T-helper 2 cell treated with Interferon-gamma antibody and Interleukin-4, amounts not matched to agents 5 μg/mL and 100 μg/mL, for 36 hours (primary cell): Measurements from ENCODE around the gene LGALS1.

ENCODE experiments used
- DNase-seq: peaks from one replicate; pipeline ENCODE4 v3.0.0; 2021; ENCODE audit warnings: low spot score
- H3K27ac Mint-ChIP-seq: one replicate; pipeline ENCODE4 v1.8.0; 2021; ENCODE audit warnings: mild to moderate bottlenecking, mixed read lengths
- H3K27me3 Mint-ChIP-seq: one replicate; pipeline ENCODE4 v1.8.0; 2021; ENCODE audit warnings: low read depth, mixed read lengths
- H3K36me3 Mint-ChIP-seq: one replicate; pipeline ENCODE4 v1.8.0; 2021; ENCODE audit warnings: low read depth, mixed read lengths
- H3K4me1 Mint-ChIP-seq: one replicate; pipeline ENCODE4 v1.8.0; 2021; ENCODE audit warnings: low read depth, mixed read lengths
- H3K4me3 Mint-ChIP-seq: one replicate; pipeline ENCODE4 v1.8.0; 2022; ENCODE audit warnings: mild to moderate bottlenecking, moderate library complexity, mixed read lengths
- H3K9me3 Mint-ChIP-seq: one replicate; pipeline ENCODE4 v1.8.0; 2021; ENCODE audit warnings: mixed read lengths

The LGALS1 gene

DNA sequence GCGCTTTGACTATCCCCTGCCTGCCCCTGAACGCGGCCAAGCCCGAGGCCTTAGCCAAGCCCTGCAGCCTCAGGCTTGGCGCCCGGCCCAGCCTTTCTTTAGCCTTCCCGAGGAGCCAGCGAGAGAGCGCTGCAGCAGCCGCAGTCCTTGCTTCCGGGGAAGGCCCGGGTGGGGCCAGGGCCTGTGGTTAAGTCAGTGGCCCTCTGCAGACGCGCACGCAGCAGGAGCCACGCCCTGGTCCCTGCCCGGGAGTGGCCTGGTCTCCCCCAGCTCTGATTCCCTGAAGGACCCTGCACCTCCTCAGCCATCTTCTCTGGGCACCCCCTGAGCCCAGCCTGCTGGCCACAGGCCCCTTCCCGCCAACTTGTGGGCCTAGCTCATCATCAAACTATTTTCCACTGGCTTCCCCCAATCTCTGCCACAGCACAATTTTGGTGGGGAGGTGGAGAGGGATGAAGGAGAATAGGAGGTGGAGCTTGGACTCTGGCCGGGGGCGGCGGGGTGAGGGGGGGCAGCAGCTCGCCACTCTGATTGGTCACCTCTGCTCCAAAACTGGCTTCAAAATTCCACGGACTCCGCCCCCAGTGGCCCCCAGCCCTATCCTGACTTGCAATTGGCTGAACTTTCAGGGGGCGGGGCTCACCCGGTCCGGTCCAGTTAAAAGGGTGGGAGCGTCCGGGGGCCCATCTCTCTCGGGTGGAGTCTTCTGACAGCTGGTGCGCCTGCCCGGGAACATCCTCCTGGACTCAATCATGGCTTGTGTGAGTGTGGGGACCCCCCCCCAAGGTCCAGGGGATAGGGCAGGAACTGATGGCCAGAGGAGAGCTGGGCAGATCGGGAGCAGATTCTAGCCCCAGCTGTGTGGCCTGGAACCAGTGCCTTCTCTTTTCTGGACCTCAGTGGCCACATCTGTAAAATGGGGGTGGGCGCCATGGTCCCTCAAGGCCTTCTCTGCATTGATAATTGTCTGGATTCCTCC lies at the start of gene LGALS1:
Gene LGALS1 (plus strand): TSS at position 686 of the 979 bp plus-strand sequence. CDS start 67 bp downstream, at position 753.
- H3K4me1 Mint-ChIP-seq = peaks cover 43% of the 10 kb centered on the region
- peaks cover 22% of the 10 kb centered on the region for H3K36me3 Mint-ChIP-seq
- no peaks in the 10 kb centered on the region for H3K27me3 Mint-ChIP-seq
- H3K9me3 Mint-ChIP-seq = no peaks in the 10 kb centered on the region
- peak within 1 kb of the TSS; percentile 99 for H3K27ac Mint-ChIP-seq
- DNase-seq = peak; percentile 87
- H3K4me3 Mint-ChIP-seq = peak within 1 kb of the TSS; percentile 98

DNA sequence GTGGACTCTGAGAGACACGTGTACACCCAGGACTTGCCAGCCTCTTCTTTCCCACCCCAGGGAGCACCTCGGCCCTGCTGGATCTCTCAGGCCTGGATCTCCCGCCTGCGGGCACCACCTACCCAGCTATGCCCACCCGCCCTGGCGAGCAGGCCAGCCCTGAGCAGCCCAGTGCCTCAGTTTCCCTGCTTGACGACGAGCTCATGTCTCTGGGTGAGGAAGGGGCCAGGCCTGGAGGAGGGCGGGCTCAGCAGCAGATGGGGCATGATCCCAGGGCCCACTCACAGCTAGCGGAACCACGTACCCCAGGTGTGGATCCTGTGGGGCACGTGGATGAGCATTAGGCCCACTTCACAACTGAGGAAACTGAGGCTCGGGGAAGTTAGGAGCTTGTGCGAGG lies 49.7 kb upstream of the LGALS1 start:
- Mint-ChIP-seq H3K4me1 (peaks cover 20% of the 10 kb centered on the region), H3K27ac (no peak overlapping the region), H3K9me3 (no peaks in the 10 kb centered on the region), H3K4me3 (no peak overlapping the region), H3K27me3 (no peaks in the 10 kb centered on the region), H3K36me3 (peaks cover 14% of the 10 kb centered on the region)
- DNase-seq = no peak

DNA sequence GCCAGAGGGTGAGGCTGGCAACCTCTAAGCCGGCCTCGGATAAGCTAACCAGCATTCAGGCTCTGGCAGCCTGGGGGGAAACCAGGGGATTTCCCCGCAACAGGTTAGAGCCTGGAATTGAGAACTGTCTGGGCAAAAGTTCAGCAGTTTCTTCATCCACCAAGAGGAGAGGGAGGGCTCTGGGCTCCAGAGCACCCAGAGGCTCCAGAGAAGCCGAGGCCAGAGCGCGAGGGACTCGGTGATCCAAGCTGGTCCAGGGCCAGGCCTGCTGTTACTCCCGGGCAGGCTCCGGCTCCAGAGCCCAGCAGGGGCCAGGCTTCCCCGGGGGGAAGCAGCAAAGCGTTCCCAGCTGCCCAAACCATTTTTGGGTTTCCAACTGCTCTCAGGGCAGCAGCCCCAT lies 49.3 kb upstream of the LGALS1 start:
- no peak for DNase-seq
- H3K27me3 Mint-ChIP-seq = no peaks in the 10 kb centered on the region
- peaks cover 20% of the 10 kb centered on the region for H3K4me1 Mint-ChIP-seq
- H3K9me3 Mint-ChIP-seq = no peaks in the 10 kb centered on the region
- peaks cover 14% of the 10 kb centered on the region for H3K36me3 Mint-ChIP-seq
- no peak overlapping the region for H3K4me3 Mint-ChIP-seq
- no peak overlapping the region for H3K27ac Mint-ChIP-seq

DNA sequence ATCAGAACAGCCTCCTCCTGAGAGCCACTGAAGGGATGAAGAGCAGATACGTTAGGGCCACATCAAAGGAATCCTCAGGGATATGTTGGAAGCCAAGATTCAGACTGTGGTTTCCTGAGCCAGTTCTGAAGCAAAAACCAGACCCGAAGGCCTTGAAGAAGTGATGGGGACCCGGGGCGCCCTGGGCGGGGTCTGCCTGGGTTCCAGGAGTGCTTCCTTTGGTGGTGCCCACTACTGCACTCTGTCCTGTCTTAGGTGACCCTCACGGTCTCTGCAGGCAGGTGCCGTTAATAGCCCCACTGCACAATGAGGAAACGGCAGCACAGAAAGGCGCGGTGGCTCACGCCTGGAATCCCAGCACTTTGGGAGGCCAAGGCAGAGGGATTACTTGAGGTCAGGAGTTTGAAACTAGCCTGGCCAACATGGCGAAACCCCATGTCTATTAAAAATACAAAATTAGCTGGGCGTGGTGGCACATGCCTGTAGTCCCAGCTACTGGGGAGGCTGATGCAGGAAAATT lies 48.8 kb upstream of the LGALS1 start:
- H3K4me1 Mint-ChIP-seq = peaks cover 20% of the 10 kb centered on the region
- H3K9me3 Mint-ChIP-seq = no peaks in the 10 kb centered on the region
- DNase-seq = no peak
- H3K27ac Mint-ChIP-seq = peak overlapping the region; percentile 86
- H3K27me3 Mint-ChIP-seq = no peaks in the 10 kb centered on the region
- peak overlapping the region; percentile 63 for H3K4me3 Mint-ChIP-seq
- H3K36me3 Mint-ChIP-seq = peaks cover 14% of the 10 kb centered on the region

DNA sequence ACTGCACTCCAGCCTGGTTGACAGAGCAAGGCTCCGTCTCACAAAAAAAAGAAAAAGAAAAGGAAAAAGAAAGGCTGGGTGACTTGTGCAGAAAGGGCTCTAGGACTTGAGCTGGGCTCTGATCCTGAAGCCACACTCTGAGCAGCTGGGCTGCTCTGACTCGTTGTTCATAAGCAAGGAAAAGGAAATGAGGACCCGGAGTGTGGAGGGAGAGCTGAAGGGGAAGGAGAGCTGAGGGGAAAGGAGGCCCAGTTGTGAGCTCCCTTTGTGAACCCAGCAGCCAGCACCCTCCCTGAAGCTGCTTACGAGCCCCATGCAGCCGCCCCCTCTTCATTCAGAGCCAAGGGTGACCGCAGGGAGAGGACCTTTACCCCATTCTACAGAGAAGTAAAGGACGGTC lies 48.3 kb upstream of the LGALS1 start:
- Mint-ChIP-seq H3K9me3 (no peaks in the 10 kb centered on the region), H3K4me3 (peak overlapping the region; percentile 63), H3K27me3 (no peaks in the 10 kb centered on the region), H3K4me1 (peaks cover 20% of the 10 kb centered on the region), H3K36me3 (peaks cover 15% of the 10 kb centered on the region), H3K27ac (peak overlapping the region; percentile 86)
- no peak for DNase-seq

DNA sequence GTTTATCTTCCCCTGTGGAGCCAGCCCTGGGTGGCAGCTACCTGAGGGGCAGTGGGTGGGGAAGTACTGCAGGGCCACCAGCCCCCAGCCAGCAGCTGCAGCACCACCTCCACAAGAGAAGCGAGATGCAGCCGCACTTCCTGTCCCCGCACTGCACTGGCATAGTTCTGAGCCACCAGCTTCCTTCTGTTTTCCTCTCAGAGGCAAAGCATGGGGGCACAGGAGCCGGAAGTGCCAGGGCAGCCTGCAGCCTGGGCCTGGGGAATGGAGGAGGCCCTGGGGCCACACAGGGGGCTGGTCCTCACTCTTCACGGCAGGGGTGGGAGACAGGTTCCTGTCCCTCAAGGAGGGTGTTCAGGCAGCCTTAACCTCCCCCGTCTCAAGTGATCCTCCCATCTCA lies 47.9 kb upstream of the LGALS1 start:
- Mint-ChIP-seq H3K36me3 (peaks cover 15% of the 10 kb centered on the region), H3K27ac (peak overlapping the region; percentile 86), H3K9me3 (no peaks in the 10 kb centered on the region), H3K4me3 (peak overlapping the region; percentile 63), H3K4me1 (peaks cover 20% of the 10 kb centered on the region), H3K27me3 (no peaks in the 10 kb centered on the region)
- peak; percentile 42 for DNase-seq

DNA sequence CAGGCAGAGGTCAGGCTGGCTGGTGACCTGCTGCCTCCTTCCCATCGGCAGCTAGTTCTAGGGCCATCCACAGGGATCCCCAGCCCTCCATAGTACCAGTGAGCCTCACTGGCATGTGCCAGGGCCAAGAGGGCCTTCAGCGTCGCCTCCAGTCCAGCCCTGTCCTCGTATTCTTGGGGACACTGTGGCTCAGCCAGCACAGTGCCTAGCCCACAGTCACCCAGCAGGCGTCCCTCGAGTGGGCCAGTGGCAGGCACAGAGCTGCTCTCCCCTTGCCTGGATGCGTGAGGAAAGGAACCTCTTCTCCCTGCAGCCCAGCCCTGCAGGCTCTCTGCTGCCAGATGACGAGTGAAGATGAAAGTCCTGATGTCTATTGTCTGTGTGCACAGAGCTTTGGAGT lies 46.6 kb upstream of the LGALS1 start:
- Mint-ChIP-seq H3K4me1 (peaks cover 28% of the 10 kb centered on the region), H3K4me3 (no peak overlapping the region), H3K27ac (peak overlapping the region; percentile 78), H3K27me3 (no peaks in the 10 kb centered on the region), H3K36me3 (peaks cover 13% of the 10 kb centered on the region), H3K9me3 (no peaks in the 10 kb centered on the region)
- DNase-seq = no peak

DNA sequence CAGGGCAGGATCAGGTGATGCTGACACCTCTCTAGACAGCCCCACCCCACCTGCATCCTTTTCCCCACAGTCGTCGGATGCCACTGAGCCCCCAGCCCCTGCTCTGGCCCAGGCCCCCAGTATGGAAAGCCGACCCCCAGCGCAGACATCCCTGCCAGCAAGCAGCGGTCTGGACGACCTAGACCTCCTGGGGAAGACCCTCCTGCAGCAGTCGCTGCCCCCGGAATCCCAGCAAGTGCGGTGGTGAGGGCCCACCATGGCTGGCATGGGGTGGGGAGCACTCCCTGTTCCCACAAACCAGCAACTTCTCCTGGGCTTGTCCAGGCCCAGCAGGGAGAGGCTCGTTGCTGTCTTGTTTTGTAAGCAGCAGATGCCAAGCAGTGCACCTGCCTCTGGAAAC lies 45.5 kb upstream of the LGALS1 start:
- Mint-ChIP-seq H3K36me3 (peaks cover 9% of the 10 kb centered on the region), H3K4me1 (peaks cover 38% of the 10 kb centered on the region), H3K27me3 (no peaks in the 10 kb centered on the region), H3K4me3 (no peak overlapping the region), H3K9me3 (no peaks in the 10 kb centered on the region), H3K27ac (no peak overlapping the region)
- DNase-seq = no peak

DNA sequence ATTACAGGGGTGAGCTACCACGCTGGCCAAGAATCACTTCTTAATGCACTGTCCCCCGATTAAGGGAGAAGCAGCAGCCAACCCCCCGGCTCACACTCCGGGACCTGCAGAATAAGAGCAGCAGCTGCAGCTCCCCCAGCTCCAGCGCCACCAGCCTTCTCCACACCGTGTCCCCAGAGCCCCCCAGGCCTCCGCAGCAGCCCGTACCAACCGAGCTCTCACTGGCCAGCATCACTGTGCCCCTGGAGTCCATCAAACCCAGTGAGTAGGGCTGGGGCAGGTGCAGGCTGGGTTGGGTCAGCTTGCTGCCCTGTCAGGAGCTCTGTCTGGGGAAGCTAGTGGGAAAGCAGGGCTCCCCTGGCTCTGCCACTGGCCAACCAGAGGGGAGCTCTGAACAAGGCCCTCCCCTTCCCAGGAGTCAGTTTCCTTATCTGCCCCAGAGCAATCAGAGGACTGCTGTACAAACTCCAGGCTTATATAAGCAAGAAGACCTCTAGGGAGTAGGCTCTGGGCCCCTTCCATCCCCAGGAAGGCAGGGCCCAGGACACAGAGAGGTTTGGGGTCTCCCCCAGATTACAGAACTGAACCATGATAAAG lies 44.5 kb upstream of the LGALS1 start:
- no peak for DNase-seq
- H3K27ac Mint-ChIP-seq = peak overlapping the region; percentile 68
- H3K36me3 Mint-ChIP-seq = peaks cover 3% of the 10 kb centered on the region
- H3K4me3 Mint-ChIP-seq = no peak overlapping the region
- H3K9me3 Mint-ChIP-seq = no peaks in the 10 kb centered on the region
- no peaks in the 10 kb centered on the region for H3K27me3 Mint-ChIP-seq
- peaks cover 39% of the 10 kb centered on the region for H3K4me1 Mint-ChIP-seq

DNA sequence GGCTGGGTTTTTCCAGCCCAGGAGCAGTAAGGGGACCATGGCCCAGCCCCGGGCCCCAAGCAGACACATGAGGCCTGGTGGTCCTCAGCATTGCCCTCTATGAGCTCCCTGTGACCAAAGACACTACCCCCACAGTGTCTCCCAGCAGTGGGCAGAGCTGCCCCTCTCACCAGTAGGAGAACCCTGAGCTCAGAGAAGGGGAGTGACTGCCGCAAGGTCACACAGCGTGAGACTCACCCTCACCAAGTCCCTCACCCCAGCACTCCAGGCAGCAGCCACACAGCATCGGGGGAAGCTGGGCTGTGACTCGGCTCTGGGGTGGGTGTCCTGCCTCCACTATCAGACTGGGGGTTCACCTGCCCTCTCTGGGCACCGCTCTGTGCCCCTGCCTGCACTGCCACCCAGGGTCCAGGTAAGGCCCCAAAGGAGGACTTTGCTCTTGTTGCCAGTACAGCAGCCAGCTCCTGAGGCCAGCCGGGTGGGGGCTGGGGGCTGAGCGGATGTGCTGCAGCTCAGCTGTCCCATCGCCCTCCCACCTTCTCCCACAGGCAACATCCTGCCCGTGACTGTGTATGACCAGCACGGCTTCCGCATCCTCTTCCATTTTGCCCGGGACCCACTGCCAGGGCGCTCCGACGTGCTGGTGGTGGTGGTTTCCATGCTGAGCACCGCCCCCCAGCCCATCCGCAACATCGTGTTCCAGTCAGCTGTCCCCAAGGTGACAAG lies 43.8 kb upstream of the LGALS1 start:
- H3K4me3 Mint-ChIP-seq = no peak overlapping the region
- DNase-seq = no peak
- no peak overlapping the region for H3K27ac Mint-ChIP-seq
- peaks cover 43% of the 10 kb centered on the region for H3K4me1 Mint-ChIP-seq
- no peaks in the 10 kb centered on the region for H3K27me3 Mint-ChIP-seq
- H3K36me3 Mint-ChIP-seq = peaks cover 3% of the 10 kb centered on the region
- no peaks in the 10 kb centered on the region for H3K9me3 Mint-ChIP-seq

DNA sequence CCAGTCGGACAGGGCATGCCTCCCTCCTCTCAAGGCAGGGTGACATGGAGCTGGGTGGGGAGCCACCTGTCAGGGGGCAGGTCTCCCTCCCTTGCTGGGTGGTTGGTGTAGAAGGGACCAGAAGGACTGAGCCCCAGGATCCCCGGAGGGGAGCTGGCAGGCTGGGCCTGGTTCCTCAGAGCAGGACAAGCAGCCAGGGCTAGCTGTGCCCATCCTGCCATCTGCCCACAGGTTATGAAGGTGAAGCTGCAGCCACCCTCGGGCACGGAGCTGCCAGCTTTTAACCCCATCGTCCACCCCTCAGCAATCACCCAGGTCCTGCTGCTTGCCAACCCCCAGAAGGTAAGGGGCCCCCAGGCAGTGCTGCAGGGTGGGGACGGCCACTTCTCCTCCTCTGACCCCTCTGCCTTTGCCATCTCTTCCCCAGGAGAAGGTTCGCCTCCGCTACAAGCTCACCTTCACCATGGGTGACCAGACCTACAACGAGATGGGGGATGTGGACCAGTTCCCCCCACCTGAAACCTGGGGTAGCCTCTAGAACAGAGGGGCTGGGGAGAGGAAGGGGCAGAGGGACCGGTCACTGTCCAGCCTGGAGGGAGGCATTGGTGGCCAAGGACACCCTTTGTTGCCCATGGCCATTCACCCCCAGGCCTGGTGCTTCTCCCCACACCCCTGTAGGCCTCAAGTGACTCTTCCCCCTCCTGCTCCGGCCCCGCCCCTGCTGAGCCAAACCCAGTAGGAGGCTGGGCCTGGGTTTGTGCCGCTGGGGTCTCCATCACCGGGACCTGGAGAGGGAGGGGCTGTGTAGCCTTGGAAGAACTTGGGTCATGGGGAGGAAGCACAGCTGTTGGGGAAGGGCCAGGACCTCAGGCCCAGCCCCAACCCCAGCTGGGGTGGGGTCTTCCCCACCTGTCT lies 43.0 kb upstream of the LGALS1 start:
- no peak overlapping the region for H3K4me3 Mint-ChIP-seq
- no peaks in the 10 kb centered on the region for H3K27me3 Mint-ChIP-seq
- peaks cover 3% of the 10 kb centered on the region for H3K36me3 Mint-ChIP-seq
- peaks cover 43% of the 10 kb centered on the region for H3K4me1 Mint-ChIP-seq
- no peak for DNase-seq
- peak overlapping the region; percentile 90 for H3K27ac Mint-ChIP-seq
- H3K9me3 Mint-ChIP-seq = no peaks in the 10 kb centered on the region

DNA sequence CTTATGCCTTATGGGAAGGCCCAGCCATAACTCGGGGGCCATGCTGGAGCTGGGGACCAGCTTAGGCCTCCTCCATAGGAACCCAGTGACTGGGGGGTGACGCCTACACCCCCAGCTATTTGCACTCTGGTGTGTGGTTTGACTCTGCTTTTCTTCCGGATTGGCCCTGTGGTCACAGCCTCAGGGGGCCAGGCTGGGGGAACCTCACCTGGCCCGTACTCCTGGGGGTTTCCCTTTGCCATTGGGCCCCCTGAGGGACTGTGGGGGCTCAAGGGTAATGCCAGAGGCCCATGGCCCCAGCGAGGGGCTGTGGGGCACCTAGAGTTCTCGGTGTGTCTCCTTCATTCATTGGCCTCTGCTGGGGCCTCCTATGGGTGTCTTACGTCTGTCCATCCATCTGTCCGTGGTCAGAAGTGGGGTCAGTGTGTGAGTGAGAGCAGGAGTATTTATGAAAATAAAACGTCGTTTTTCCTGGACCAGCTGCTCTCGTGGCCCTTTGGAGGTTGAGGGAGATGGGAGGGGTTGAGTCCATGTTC lies 42.3 kb upstream of the LGALS1 start:
- no peaks in the 10 kb centered on the region for H3K9me3 Mint-ChIP-seq
- H3K27ac Mint-ChIP-seq = peak overlapping the region; percentile 90
- H3K27me3 Mint-ChIP-seq = no peaks in the 10 kb centered on the region
- peak; percentile 56 for DNase-seq
- peak overlapping the region; percentile 59 for H3K4me3 Mint-ChIP-seq
- H3K4me1 Mint-ChIP-seq = peaks cover 48% of the 10 kb centered on the region
- peaks cover 3% of the 10 kb centered on the region for H3K36me3 Mint-ChIP-seq
